Measurements from ENCODE around the gene MBL2. TPM values are rescaled to one million over a fixed set of nuclear protein-coding genes. Genes with fewer than 3 reads are reported as not detected.

MBL2 gene
- total RNA-seq, 1 donor from 2014 or later = not detected

DNA sequence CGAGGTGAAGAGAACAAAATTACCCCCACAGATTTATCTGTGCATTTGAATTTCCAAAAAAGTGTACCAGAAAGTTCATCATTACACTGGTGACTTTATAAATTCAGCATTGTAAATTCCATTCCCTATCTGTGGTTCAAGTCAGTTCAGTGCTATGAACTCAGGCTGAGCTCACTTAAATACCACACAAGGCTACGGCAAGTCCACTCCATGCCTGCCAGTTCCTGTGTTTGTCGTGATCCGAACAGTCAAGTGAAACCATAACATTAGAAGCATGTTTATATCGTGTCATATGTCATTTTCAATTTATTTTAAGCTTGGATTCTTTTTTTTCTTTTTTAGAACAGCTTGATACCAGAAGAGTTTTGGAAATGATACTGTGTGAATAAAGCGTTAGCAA, 14.8 kb downstream of the MBL2 start:
- intact Hi-C loops (cut with micrococcal nuclease) = no loop called here
- H3K4me3 Mint-ChIP-seq = no peak overlapping the region
- no peaks in the 10 kb centered on the region for H3K36me3 Mint-ChIP-seq (ENCODE audit: low read depth)
- no peak overlapping the region for H3K27ac Mint-ChIP-seq
- DNase-seq (no peak), ATAC-seq (ENCODE audit: low read depth) (no peak)
- no peaks in the 10 kb centered on the region for H3K4me1 Mint-ChIP-seq
- CTCF ChIA-PET = no interaction called here
- TF ChIP-seq, protein P1, sequence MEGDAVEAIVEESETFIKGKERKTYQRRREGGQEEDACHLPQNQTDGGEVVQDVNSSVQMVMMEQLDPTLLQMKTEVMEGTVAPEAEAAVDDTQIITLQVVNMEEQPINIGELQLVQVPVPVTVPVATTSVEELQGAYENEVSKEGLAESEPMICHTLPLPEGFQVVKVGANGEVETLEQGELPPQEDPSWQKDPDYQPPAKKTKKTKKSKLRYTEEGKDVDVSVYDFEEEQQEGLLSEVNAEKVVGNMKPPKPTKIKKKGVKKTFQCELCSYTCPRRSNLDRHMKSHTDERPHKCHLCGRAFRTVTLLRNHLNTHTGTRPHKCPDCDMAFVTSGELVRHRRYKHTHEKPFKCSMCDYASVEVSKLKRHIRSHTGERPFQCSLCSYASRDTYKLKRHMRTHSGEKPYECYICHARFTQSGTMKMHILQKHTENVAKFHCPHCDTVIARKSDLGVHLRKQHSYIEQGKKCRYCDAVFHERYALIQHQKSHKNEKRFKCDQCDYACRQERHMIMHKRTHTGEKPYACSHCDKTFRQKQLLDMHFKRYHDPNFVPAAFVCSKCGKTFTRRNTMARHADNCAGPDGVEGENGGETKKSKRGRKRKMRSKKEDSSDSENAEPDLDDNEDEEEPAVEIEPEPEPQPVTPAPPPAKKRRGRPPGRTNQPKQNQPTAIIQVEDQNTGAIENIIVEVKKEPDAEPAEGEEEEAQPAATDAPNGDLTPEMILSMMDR (IDR thresholded peaks at IDR 0.05) = no peak
- POLR2A ChIA-PET = no interaction called here
- H3K27me3 Mint-ChIP-seq = peaks cover 3% of the 10 kb centered on the region
- no peaks in the 10 kb centered on the region for H3K9me3 Mint-ChIP-seq

DNA sequence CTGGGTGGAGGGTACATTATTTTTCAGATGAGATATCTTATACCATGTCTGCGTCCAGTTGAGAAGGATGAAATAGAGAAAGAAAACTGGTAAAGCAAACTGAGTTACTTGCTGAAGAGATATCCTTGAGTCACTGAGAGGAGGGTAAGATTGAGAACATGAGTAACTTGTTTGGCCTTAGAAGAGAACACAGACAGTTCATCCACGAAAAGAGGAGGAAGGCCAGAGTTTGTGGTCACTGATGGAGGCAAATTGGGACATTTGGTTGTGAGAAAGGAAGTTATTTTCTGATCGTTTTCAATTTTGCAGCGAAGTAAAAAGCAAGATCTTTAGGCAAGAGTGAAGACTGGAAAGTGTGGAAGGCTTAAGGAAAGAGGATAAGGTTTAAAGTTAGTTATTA, 15.6 kb downstream of the MBL2 start:
- TF ChIP-seq, protein P1 (IDR thresholded peaks at IDR 0.05) = no peak
- Mint-ChIP-seq H3K4me3 (no peak overlapping the region), H3K36me3 (ENCODE audit: low read depth) (no peaks in the 10 kb centered on the region), H3K27ac (no peak overlapping the region), H3K9me3 (no peaks in the 10 kb centered on the region), H3K27me3 (no peaks in the 10 kb centered on the region), H3K4me1 (no peaks in the 10 kb centered on the region)
- ATAC-seq (ENCODE audit: low read depth) (no peak), DNase-seq (no peak)
- ChIA-PET CTCF (no interaction called here), POLR2A (no interaction called here)
- intact Hi-C loops (cut with micrococcal nuclease) = no loop called here

DNA sequence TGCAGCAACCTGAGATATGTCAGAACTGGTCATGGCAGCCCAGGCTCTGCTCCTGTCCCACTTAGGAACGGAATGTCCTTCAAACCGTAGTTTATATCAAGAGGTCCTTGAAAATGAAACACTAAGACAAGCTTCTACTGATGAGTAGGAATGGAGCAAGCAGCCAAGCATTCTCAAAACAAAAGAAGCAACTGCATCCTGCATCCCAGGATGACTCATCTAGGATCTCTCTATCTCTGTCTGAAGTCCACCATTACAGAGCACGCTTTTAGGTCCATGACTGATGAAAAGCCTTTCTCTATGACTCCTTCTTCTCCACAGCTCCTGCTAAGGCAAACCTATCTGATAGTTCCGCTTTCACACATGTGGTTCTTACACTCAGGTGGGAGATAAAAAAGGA, 16.3 kb downstream of the MBL2 start:
- intact Hi-C loops (cut with micrococcal nuclease) = no loop called here
- CTCF ChIA-PET = no interaction called here
- Mint-ChIP-seq H3K4me3 (no peak overlapping the region), H3K27ac (no peak overlapping the region), H3K27me3 (no peaks in the 10 kb centered on the region), H3K36me3 (ENCODE audit: low read depth) (no peaks in the 10 kb centered on the region), H3K9me3 (no peaks in the 10 kb centered on the region), H3K4me1 (no peaks in the 10 kb centered on the region)
- ATAC-seq (ENCODE audit: low read depth) (no peak), DNase-seq (no peak)
- POLR2A ChIA-PET = interaction anchor here (0.6 kb wide), 1 partner anchor 185 kb away, joined by 4 read pairs; no protein-coding TSS in a partner anchor
- TF ChIP-seq, protein P1 (IDR thresholded peaks at IDR 0.05) = no peak

DNA sequence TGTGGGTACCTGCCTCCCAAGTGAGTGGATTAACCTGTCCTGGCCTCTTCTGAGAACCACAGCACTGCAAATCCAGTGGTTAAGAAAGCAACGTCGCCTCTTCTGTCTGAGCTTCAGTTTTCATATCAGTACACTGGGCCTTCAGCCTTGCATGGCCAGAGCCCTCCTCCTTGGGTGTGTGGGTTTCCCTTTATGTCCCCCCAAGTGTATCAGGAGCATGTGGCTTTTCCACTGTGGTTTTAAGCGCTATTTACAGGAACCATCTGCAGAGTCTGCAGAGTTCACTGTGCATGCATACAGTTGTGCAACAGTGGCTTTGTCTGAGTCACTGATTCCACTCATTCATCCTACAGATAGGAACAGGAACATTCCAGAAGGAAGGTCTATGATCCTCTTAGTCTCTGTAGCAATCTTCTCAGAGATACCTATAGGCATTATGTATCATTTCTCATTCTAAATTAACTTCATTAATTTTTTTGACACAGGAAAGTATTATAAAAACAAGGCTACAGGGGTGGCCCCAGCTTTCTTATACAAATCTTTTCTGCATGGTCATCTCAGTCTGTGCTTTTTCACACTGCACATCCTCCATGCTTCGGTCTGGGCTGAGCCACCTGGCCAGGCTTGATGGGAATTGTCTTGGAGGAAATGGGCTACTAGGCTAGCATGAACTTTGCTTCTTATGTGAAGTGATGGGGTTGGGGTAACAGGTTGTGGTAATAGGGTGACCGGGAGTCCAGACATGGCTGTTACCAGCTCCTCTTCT, 17.1 kb downstream of the MBL2 start:
- H3K27ac Mint-ChIP-seq = no peak overlapping the region
- no peak overlapping the region for H3K4me3 Mint-ChIP-seq
- DNase-seq (no peak), ATAC-seq (ENCODE audit: low read depth) (no peak)
- H3K36me3 Mint-ChIP-seq (ENCODE audit: low read depth) = no peaks in the 10 kb centered on the region
- intact Hi-C loops (cut with micrococcal nuclease) = no loop called here
- ChIA-PET POLR2A (no interaction called here), CTCF (no interaction called here)
- no peaks in the 10 kb centered on the region for H3K27me3 Mint-ChIP-seq
- no peaks in the 10 kb centered on the region for H3K4me1 Mint-ChIP-seq
- TF ChIP-seq, protein P1 (IDR thresholded peaks at IDR 0.05) = no peak
- no peaks in the 10 kb centered on the region for H3K9me3 Mint-ChIP-seq

DNA sequence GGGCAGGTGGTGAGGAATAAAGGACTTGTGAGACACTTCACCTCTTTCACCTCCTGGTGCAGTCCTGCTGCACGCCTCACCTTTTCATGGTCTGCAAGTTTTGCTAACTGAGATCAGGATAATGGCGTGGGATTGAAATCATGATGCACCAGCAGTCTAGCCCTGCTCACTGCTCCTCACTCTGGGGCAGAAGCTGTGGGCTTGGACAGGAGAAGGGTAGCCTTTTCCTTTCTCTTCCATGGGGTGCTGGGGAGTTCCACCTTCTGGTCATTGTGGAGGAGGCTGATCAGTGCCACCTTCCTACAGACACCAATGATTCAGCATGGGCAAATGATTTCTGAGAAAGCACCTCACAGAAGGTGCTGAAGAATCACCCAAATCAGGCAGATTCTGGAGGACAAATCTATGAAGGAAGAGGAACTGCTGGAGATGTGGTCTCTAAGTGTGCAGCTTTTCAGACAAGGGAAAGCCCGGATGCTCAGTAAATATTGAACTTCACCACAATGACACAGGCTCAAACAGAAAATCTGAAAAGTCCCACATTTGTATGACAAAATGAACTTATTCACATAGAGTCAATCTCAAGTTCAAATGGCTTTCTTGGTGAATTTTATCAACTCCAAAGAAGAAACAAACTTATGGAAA, 19.7 kb downstream of the MBL2 start:
- Mint-ChIP-seq H3K27me3 (no peaks in the 10 kb centered on the region), H3K9me3 (no peaks in the 10 kb centered on the region), H3K36me3 (ENCODE audit: low read depth) (no peaks in the 10 kb centered on the region), H3K27ac (no peak overlapping the region), H3K4me1 (no peaks in the 10 kb centered on the region), H3K4me3 (no peak overlapping the region)
- intact Hi-C loops (cut with micrococcal nuclease) = no loop called here
- ChIA-PET CTCF (no interaction called here), POLR2A (no interaction called here)
- DNase-seq = no peak
- ATAC-seq (ENCODE audit: low read depth) = no peak
- TF ChIP-seq, protein P1 (IDR thresholded peaks at IDR 0.05) = no peak
